KG1 (cell line): ENCODE measurements around the gene SLC25A42.
"Not testable (repeated sequence)": the region's sequence is repeated elsewhere in the genome, so short reads cannot be mapped to it uniquely, and the experiment has no call there.

Source experiments
- DNase-seq: peaks from one replicate; lab custom pipeline; 2025; lab: John Stamatoyannopoulos, UW

SLC25A42 gene

DNA sequence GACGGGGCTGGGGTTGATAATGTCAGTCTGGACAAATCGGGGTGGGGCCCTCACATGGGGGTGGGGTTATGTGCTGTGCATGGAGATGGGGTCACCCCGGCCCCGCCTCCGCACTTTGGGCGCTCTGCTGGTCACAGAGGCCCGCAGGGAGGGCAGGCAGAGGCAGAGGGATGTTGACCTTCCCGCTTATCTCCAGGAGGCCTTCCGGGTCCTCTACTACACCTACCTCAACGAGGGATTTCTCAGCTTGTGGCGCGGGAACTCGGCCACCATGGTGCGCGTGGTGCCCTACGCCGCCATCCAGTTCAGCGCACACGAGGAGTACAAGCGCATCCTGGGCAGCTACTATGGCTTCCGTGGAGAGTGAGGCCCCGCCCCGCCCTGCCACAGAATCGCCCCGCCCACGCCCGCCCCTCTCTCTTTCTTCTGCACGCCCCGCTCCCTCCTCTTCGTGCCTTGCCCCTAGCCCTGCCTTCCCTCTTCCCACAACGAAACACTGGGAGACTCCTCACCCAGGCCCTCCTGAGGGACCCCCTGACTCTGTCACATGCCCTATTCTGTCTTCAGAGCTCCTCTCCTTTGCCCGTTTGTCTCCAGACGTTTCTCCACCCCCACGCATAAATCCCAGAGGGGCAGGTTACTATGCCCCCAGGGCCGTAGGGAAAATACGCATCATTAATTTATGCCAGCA is 41.7 kb downstream of the SLC25A42 start:
- no peak for DNase-seq

DNA sequence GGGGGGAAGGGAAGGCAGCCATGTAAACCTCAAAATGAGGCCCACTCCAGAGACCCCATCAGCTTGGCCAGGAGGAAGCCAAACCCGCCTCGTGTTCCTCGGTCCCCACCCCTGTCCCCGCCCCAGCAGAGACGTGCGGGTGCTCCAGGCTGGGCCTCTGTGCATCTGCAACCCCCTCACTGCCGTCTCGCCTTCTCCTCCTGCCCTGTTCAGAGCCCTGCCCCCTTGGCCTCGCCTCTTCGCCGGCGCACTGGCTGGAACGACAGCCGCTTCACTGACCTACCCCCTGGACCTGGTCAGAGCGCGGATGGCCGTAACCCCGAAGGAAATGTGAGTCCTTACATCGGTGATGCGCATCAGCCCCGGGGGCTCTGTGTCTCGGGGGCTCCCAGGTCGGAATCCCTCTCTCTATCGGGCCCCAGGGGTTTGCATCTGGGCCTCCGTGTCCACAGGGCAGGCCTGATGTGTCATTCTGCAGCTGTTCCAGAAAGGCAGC is 42.3 kb downstream of the SLC25A42 start:
- DNase-seq, result no peak

DNA sequence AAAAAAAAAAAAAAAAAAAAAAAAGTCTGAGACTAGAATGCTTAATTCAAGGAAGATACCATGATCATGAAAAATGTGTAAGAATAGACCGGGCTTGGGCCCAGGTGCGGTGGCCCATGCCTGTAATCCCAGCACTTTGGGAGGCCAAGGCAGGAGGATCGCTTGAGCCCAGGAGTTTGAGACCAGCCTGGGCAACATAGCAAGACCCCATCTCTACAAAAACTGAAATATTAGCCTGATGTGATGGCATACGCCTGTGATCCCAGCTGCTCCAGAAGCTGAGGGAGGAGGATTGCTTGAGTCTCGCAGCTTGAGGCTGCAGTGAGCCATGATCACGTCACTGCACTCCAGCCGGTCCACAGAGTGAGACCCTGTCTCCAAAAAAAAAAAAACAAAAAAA is 43.1 kb downstream of the SLC25A42 start:
- not testable (repeated sequence) for DNase-seq

DNA sequence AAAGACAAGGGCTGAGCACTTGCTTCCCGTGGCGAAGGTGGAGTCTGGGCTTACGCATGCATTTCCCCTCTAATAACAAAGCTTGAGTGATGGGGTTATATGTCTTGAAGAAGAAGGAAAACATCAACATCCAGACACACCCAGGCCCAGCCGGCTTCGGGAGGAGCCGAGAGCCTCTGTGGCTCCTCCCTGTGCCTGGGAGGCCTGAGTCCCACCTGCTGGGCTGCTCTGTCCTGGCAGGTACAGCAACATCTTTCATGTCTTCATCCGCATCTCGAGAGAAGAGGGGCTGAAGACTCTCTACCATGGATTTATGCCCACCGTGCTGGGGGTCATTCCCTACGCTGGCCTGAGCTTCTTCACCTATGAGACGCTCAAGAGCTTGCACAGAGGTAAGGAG is 43.9 kb downstream of the SLC25A42 start:
- DNase-seq, result no peak

DNA sequence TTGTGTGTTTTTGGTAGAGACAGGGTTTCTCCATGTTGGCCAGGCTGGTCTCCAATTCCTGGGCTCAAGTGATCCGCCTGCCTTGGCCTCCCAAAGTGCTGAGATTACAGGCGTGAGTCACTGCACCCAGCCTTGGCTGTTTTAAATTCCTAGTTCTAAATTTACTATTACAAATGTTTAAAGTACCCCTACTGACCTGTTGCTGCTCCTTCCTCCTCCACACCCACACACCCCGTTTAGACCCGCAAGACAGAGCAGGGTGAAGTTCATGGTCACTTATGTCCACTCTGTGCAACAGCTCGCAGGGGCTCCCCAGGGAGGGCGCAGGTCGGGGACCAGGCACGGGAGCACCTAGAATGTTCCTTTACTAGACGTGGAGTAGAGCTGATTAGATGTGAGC is 45.8 kb downstream of the SLC25A42 start:
- no peak for DNase-seq

DNA sequence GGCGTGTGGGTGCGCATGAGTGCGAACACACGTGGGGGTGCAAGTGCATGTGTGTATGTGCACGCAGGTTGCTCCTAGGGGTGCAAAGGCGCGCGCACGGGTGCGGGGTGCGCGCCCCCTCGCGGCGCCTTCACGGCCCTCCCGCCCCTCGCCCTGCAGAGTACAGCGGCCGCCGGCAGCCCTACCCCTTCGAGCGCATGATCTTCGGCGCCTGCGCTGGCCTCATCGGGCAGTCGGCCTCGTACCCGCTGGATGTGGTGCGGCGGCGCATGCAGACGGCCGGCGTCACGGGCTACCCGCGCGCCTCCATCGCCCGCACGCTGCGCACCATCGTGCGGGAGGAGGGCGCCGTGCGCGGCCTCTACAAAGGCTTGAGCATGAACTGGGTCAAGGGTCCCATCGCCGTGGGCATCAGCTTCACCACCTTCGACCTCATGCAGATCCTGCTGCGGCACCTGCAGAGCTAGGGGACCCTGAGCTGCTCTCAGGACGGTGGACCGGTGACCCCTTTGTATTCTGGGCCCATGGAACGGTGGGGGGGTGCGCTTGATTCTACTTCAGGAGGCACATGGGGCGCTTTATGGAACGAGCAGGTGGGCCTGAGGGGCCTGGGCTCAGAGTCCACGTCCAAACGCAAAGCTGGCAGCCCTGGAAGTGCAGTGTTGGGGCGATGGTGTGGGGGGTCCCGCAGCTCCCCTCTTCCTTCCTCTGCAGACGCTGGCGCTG is 46.8 kb downstream of the SLC25A42 start:
- DNase-seq, result no peak

DNA sequence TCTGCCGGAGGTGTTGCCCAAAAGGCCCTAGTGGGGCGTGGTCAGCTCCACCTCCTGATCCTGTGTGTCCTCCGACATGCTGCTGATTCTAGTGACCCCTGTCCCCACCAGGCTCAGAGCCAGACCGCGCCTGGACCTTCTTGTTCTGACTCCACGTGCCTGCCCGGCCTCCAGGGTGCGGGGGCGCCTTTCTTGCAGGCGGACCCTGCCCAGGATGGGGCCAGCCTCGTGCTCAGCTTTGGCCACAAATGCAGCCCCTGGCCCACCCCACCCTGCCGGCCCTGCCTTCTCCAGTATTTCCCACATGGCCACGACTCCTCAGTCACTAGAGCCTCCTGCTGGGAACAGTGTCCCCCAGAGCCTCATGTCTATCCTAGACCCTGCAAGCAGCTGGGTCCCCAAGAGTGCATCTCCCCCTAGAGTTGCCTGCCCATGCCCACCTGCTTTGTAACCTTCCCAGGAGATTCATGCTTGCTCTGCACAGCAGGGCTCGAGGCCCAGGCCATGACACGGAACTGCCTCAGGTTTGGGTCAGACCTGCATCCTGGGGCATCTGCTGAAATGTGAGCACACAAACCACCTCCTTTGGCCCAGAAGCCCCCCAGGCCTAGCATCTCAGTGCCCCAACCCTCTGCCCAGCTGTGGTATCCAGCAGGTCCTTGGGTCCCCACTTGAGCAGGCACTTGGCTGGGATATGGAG is 47.5 kb downstream of the SLC25A42 start:
- no peak for DNase-seq

DNA sequence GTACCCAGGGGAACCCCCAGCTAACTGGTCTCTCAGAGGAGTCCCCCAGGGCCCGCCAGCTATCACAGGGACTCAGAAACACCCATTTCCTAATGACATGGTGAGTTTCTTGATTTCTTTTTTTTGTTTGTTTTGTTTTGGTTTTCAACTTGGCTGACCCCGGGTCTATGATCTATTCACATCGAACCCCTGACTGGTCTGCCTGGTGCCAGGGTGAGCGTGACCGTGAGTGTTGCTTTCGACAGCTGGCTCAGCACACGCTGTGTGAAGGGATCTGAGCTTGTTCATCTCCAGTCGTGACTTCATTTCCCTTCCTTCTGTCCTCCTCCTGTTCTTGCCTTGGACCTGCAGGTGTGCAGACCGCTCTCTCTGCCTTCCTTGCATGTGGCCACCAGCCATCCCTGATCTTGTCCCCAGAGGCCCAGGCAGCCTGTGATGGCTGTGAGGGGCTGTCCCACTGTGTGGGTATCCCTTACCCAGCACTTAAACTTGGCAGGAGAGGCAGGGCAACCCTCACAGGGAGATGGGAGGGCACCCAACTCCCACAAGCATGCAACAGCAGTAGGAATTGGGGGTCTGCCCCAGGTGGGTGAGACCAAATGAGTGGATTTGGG is 48.3 kb downstream of the SLC25A42 start:
- no peak for DNase-seq

DNA sequence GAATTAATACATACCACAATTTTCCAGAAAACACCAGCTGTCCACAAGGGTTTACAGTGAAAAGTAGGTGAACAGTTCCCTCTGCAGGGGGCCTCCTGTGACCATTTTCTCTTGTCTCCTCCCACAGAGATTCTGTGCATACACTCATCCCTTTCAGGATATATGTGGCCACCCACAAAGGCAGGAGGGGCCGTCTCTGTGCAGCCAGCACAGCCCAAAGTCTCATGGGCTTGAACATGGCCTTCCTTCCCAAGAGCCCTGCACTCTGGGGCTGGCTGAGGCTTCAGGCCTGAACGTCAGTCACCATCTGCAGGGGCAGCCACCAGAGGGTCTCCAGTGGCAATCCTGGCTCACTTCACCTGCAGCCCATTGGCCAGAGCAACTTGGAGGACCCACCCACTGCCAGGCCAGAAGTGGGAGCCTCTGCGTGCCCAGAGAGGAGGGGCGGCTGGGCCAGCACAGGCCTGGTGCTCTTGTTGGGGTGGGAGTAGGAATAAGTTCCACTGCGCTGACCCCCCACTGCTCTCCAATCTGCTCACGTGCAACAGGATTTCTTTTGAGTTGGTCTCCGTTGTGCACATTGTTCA is 49.3 kb downstream of the SLC25A42 start:
- peak; percentile 11 for DNase-seq

DNA sequence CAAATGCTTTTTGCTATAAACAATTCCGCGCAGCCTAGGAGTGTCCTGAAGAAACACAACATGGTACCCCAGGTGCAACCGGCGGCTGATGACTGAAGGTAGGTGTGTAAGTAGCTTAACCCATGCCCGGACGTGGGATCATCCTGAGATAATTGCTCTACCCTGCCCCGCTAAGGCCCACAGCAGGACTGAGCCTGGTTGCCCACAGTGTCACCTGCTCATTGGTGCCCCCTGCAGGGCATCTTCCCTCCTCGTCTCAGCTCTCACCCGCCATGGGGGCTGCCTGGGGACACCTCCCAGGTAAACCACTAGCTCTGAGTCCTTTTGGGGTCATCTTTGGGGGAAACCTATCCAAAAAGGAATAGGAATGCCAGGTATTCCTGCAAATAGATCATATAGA is 52.2 kb downstream of the SLC25A42 start:
- DNase-seq, result no peak

DNA sequence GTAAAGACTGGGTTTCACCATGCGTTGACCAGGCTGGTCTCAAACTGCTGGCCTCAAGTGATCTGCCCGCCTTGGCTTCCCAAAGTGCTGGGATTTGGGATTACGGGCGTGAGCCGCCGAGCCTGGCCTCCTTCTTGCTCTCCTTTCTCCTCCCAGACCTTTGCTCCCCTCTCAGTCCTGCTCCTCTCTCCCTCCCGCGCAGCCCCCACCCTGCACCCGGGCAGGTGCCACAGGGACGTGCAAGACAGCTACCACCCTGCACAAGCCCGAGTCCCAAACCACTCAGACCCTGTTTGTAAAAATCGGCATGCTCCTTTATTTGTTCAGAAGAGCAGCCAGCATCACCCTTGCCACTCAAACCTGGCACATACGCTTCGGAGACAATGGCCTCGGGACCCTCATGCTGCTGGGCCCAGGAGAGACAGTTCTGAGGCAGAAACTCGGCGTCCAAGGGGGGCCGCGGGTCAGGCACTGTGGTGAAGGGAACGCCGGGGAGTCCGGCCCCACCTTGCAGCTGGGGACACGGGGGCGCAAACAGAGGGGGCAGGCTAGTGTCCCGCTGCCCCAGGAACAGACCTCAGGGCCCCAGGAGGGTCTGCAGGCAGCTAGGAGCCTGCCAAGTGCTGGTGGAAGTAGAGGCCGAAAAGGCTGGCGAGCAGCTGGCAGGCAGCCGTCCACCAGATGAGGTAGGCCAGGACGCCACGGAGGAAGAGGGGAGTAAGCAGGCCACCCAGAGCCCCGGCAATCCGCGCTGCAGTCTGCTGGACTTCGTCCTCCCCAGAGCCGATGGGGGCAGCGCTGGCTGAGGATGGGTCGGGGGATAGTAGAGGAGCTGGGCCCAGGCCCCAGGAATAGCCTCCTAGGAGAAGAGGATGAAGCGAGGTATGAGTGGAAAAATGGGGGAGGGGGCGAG is 55.8 kb downstream of the SLC25A42 start:
- DNase-seq, result no peak

DNA sequence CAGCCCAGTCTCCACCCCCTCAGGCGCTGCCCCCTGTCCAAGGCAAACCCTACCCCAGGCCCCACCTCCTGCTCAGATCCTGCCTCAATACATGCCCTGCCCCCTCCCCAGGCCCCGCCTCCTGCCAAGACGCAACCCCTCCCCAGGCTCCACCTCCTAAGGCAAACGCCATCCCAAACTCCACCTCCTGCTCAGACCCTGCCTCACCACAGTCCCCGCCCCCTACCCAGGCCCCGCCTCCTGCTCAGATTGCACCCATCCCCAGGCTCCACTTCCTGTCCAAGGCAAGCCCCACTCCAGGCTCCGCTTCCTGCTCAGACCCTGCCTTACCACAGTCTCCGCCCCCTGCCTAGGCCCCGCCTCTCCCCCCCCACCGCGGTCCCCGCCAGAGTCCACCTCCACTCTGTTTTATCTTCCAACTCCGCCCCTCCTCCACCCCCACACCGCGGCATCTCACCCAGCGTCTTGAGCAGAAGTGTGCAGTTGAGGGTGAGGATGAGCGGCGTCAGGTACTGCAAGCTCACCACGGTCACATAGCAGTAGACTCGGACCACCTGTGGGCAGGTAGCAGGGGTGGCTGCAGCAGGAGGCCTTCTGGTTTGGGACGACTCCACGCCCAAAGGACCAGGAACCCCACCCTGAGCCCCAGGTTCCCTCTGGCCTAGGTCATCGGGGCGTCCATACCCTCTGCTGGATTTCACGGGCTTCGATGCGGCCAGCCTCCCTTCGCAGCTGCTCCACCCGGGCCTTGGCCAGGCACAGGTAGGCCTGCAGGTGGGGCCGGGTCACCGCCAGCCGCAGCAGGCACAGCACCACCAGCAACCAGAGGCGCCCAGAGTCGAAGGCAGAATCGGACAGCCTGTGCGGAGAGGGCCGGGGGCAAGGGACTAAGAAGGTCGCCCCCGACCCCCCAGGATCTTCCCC is 56.8 kb downstream of the SLC25A42 start:
- DNase-seq, result no peak

DNA sequence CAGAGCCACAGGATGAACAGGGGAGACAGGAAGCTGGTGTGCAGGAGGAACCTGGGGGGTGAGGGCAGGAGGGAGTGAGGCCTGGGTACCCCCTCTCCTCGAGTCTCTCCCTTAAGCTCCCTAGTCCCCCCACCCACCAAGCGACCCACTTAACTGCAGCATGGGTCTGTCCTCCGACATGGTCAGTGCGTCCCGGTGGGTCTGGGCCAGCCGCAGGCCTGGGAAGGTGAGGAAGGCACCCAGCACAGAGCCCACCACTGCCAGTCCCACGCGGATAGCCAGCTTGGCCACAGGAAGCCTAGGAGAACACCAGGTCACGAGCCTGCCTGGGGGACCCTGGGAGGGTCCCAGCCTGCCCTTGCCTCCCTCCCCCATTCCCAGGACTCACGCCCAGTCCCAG is 57.6 kb downstream of the SLC25A42 start:
- DNase-seq, result no peak

DNA sequence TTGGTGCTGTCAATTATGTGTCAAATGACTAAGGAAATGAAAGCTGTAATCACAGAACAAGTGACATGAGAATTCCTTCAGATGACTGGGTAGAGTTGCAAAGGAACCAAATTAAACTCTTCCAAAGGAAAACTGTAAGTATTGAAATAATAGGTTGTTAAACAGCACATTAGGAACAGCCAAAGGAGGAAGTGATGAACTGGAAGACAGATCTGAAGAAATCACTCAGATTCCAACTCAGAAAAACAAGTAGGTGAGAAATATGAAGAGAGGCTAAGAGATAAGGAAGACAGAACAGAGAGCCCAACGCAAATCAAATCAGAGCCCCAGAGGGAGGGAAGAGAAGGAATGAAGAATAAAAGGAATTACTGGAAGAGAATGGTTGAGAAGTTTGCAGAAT is 59.1 kb downstream of the SLC25A42 start:
- no peak for DNase-seq

DNA sequence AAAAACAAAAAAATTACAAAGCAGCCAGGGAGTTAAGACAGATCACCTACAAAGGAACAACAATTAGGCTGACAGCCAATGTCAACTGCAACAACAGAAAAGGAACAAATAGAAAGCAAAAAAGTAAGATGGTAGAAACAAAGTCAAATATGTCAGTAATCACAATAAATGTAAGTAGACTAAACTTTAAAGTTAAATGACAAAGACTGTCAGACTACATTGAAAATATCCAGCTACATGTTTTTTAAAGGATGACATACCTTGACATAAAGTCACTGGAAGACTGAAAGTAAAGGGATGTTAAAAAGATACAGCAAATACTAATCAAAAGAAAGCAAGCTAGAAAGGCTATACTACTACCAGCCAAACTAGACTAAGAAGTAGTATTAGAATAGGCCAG is 59.6 kb downstream of the SLC25A42 start:
- DNase-seq, result no peak

DNA sequence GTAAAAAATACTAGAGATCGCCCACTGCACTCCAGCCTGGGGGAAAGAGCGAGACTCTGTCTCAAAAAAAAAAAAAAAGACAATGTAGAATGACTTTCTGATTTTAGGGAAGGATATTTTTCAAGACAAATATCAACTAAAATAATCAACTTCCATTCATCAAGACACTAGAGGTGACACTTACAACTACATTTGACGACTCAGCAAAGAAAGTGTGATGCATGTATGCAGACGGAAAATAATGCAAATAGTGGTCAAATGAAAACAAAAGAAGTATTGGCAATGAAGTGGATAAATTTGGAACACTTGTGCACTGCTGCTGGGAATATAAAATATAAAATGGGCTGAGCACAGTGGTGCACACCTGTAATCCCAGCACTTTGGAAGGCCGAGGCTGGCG is 62.3 kb downstream of the SLC25A42 start:
- DNase-seq, result no peak

DNA sequence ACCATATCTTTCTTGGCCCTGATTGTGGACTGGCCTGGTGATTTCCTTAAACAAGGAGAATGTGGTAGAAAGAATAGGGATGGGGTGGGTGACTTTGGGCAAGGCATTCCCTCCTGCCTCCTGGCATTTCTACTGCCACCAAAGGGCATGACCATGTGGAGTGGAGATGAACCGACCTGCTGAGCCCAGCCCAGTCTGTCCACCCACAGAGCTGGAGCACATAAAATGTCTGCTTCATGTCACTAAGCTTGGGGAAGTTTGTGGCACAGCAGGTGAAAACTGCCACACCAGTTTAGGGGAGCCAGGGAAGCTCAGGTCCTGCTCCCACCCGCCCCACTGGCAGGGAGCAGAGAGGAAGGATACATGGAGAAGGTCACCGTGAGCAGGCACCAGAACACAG is 68.2 kb downstream of the SLC25A42 start:
- no peak for DNase-seq

DNA sequence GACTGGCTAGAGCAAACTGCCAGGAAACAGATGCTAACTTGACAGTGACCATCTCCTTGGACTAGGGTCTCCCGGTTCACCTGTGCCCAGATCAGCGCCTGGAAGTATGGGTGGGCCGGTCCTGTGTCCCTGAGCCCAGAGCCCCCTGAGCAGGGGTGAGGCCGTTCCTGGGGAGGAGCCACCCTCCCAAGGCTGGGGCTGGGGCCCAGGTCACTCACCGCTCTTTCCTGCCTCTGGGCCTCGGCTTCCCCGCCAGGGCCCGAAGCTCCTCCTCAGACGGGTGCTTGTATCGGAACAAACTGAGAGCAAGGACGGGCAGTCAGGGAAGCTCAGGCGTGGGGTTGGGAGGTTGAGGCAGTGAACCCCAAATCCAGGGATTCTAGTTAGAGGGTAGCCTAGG is 69.1 kb downstream of the SLC25A42 start:
- no peak for DNase-seq

DNA sequence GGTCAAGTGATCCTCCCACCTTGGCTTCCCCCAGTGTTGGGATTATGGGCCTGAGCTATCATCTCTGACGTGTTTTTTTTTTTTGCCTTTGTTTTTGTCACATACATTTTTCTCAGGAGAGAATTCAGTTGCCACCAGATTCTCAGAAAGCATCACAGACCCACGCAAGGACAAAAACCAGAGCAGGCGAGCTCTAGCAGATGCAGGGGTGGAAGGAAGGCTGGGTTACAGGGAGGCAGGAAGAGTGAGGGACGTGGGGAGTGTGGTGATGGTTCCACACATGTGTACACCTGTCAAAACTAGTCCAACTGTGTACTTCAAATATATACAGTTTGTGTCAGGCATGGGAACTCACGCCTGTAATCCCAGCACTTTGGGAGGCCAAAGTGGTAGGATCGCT is 70.2 kb downstream of the SLC25A42 start:
- no peak for DNase-seq

DNA sequence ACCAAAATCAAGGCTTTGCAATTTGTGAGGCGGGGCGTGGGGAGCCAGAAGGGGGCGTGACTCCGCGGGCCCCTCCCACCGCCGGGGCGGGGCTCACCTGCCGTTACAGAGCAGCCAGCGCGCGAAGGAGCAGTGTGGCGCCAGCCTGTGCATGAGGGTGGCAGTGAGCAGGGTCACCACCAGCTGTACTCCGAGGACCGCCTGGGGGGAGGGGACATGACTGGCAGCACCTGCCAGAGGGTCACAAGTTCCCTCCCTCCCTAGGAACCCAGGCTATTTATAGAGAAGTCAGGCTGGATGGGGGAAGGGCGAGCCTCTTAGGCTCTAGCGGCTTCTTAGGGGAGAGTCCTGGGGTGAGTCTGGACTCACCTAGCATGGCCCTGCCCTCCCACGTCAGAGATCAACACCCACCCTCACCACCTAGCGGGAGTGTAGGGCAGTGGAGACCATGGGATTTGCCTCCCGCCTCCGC is 70.9 kb downstream of the SLC25A42 start:
- no peak for DNase-seq
